Neutrophil (primary cell): ENCODE data around the gene RANBP6.

Experiments
- H3K27ac ChIP-seq: fragments of 200-600 bp; sonication (generic); 2 replicates; pipeline ENCODE4 v1.5.1; 2016; ENCODE audit warnings: mild to moderate bottlenecking, moderate library complexity
- H3K27me3 ChIP-seq: fragments of 200-600 bp; sonication (generic); 2 replicates; pipeline ENCODE4 v1.6.0; 2016; ENCODE audit warnings: mild to moderate bottlenecking
- H3K36me3 ChIP-seq: fragments of 200-600 bp; sonication (generic); 2 replicates; pipeline ENCODE4 v1.5.1; 2017
- H3K4me1 ChIP-seq, 2 experiments: fragments of 200-600 bp in 1 of 2; sonication (generic) in 1 of 2; 1 replicate in 1 of 2; 2 replicates in 1 of 2; pipeline versions ENCODE4 v1.5.1 to v1.6.1; 2013 to 2016; ENCODE audit warnings: low read depth in 1 of 2, low read length in 1 of 2, mild to moderate bottlenecking in 1 of 2, moderate library complexity in 1 of 2; ENCODE audit not compliant: control insufficient read depth in 1 of 2, insufficient read depth in 1 of 2
- H3K4me3 ChIP-seq, 2 experiments: fragments of 200-600 bp in 1 of 2; sonication (generic) in 1 of 2; 1 replicate in 1 of 2; 2 replicates in 1 of 2; pipeline ENCODE4 v1.5.1; 2013 to 2016; ENCODE audit warnings: low read depth in 1 of 2, low read length in 1 of 2, mild to moderate bottlenecking in 1 of 2, moderate library complexity in 1 of 2
- H3K9me3 ChIP-seq: fragments of 200-600 bp; sonication (generic); 2 replicates; pipeline ENCODE4 v1.5.1; 2016
- CTCF ChIP-seq: fragments of 200-600 bp; sonication (generic); IDR thresholded peaks from 2 replicates; pipeline ENCODE4 v1.5.1; 2016; ENCODE audit warnings: antibody characterized with exemption

The RANBP6 gene

DNA sequence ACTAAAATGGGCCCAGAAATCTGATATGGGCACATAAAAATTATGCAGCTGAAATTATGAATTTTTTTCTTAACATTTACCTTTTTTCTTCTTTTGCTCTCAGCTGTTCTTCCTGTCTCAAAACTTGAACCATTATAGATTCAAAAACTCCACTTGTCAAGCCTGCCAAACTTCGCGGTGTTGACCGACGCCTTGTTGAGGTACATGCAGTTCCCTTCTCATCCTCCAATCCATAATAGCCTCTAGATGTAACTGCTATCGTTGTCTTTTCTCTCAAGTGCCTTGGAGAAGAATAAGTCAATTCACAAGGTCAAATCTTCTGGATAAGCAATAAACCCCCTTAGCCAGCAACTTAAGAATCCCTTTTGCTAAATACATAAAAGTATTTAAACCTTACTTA lies 27.2 kb downstream of the RANBP6 start:
- Histone ChIP-seq H3K36me3 (peaks cover 31% of the 10 kb centered on the region), H3K9me3 (no peaks in the 10 kb centered on the region), H3K4me3 (no peak overlapping the region), H3K27me3 (no peaks in the 10 kb centered on the region), H3K27ac (no peak overlapping the region), H3K4me1 (no peaks in the 10 kb centered on the region)
- TF ChIP-seq CTCF = no peak

- no peak overlapping the region for H3K27ac ChIP-seq
- H3K36me3 ChIP-seq = peaks cover 45% of the 10 kb centered on the region
- TF ChIP-seq CTCF = no peak
- no peaks in the 10 kb centered on the region for H3K4me1 ChIP-seq
- H3K9me3 ChIP-seq = no peaks in the 10 kb centered on the region
- no peaks in the 10 kb centered on the region for H3K27me3 ChIP-seq
- no peak overlapping the region for H3K4me3 ChIP-seq
Observed at GRCh38 chr9:5983042-5983441, 32.4 kb downstream of the RANBP6 start.

DNA sequence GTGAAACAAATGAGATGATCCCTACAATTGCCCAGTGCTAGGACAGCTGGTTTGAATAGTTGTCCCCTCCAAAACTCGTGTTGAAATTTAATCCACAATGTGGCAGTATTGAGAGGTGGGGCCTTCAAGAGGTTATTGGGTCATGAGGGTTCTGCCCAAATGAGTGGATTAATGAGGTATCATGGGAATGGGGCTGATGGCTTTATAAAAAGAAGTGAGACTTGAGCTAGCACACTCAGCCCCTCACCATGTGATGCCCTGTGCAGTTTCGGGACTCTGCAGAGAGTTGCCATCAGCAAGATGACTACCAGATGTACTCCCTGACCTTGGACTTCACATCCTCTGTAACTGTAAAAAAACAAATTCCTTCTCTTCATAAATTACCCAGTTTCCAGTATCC lies 33.1 kb downstream of the RANBP6 start:
- Histone ChIP-seq H3K27ac (no peak overlapping the region), H3K4me3 (no peak overlapping the region), H3K4me1 (no peaks in the 10 kb centered on the region), H3K9me3 (no peaks in the 10 kb centered on the region), H3K27me3 (no peaks in the 10 kb centered on the region), H3K36me3 (peaks cover 38% of the 10 kb centered on the region)
- no peak for TF ChIP-seq CTCF

GRCh38 chr9:5978523-5978922 lies 36.9 kb downstream of the RANBP6 start:
- Histone ChIP-seq H3K27ac (no peak overlapping the region), H3K4me3 (no peak overlapping the region), H3K4me1 (no peaks in the 10 kb centered on the region), H3K27me3 (no peaks in the 10 kb centered on the region), H3K36me3 (peaks cover 26% of the 10 kb centered on the region), H3K9me3 (no peaks in the 10 kb centered on the region)
- no peak for TF ChIP-seq CTCF

GRCh38 chr9:5976674-5977397 lies 38.6 kb downstream of the RANBP6 start:
- TF ChIP-seq CTCF = no peak
- Histone ChIP-seq H3K27me3 (no peaks in the 10 kb centered on the region), H3K4me3 (no peak overlapping the region), H3K4me1 (no peaks in the 10 kb centered on the region), H3K36me3 (peaks cover 25% of the 10 kb centered on the region), H3K27ac (peak overlapping the region; percentile 37), H3K9me3 (no peaks in the 10 kb centered on the region)
